GM21360 (cell line): Measurements from ENCODE around the gene FNDC3B.

Experiments
- ATAC-seq: cut with Tn5 transposase; IDR thresholded peaks from one replicate; pipeline ENCODE4 v1.9.1; 2021; ENCODE audit warnings: mild to moderate bottlenecking, moderate library complexity; ENCODE audit not compliant: unreplicated experiment

The FNDC3B gene

DNA sequence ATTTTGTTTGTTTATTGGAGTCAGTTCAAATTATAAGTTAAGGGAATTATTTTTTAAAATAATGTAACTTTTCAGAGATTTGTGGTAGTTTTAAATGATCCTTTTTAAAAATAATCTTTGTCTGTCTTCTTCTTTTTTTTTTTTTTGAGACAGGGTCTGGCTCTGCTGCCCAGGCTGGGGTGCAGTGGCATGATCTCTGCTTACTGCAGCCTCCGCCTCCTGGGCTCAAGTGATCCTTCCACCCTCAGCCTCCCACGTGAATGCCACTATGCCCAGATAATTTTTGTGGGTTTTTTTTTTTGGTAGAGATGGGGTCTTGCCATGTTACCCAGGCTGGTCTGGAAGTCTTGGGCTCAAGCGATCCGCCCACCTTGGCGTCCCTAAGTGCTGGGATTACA is 12.6 kb downstream of the FNDC3B start:
- no peak for ATAC-seq

- no peak for ATAC-seq
These were observed 13.0 kb downstream of the FNDC3B start for GRCh38 chr3:172052405-172052804.

DNA sequence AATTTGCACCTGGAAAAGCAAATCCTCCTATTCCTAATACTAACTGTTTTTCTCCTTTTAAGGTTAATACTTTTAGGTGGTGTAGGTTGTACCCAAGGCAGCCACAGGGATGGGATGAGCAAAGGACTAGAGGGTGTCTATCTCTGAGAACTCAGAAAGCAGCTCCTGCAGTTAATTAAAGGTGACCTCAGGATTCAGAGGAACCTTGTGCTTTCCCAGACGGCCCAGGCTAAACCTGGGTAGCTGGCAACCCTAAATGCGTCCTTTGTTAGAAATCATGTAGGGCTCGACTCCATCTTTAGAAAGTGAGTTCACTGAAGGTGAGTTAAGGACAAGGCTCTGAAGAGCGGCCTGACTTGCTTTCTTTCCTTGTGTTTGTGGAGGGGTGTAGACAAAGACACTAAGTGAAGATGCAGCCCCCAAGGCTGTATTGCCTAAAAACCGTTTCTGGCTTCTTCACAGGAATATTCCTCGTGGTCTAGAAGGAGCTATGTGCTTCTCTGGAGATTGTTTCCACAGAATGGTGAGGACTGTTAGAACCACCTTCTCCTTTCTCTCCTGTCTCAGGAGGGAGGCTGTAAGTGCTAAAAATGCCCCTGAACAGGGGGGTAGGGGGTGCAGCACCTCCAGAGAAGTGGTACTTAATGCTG is 14.9 kb downstream of the FNDC3B start:
- no peak for ATAC-seq

DNA sequence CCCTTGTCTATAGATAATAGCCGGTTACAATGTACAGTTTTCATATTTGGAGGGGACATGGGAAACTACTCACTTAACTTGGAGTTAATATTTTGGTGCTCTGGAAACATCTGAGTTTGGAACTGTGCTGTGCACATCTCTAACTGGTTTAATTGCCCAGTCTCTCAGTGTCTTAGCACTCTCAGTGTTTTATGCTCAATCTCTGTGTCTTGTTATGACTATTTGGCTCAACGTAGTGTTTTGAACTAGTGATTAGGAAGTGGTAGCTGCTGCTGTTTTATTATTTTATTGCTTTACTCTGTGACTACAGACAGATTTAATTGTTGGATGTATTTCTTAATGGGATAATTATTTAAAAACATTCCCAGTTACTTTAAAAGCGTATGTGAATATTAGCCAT is 17.0 kb downstream of the FNDC3B start:
- no peak for ATAC-seq

GRCh38 chr3:172057059-172057458 is 17.7 kb downstream of the FNDC3B start:
- ATAC-seq = no peak

DNA sequence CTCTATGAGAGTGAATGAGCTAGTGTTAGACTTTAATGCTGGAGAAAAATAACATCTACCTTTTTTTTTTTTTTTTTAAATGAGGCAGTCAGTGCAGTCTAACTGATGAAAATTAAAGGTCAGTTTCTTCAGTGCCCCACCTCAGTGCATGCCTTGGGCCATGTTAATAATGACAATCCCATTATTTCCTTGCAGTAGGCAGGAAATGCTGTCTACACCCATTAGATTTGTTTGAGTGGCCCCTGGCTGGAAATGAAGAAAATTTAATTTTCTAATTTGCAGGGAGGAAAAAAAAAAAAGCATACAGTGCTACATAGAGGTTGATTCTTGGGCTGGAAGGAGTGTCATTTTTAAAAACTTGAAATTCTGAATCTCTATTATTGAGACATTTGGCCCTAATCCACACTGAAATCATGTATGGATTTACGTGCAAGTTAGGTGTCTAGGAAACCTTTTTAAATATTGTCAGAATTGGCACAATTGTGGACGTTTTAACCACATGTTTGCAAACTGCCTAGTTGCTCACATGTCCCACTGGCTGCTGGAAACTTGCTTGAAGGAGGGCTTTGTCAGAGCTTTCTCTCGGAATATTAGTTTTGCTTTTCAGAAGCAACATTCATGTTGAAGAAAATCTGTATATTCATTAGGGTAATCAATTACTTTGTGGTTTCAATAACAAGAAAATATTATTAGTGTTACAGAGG is 18.4 kb downstream of the FNDC3B start:
- no peak for ATAC-seq

DNA sequence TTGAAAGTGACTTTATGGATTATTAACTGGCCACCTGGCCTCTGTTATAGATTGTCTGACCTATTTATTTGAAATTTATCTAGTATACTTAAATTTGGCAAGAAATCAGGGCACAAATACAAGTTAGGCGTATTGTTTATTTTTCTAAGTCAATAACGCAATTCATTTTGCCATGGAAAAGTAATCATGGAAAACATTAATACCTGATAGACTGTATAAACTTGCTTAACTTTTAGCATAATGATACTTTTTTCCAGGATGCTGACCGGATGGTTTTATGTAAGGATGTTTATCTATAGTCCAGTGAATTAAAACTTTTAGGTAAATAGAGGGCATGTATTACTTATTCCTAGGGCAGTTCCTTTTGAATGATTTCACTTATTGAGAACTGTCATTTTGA is 20.2 kb downstream of the FNDC3B start:
- ATAC-seq = no peak

DNA sequence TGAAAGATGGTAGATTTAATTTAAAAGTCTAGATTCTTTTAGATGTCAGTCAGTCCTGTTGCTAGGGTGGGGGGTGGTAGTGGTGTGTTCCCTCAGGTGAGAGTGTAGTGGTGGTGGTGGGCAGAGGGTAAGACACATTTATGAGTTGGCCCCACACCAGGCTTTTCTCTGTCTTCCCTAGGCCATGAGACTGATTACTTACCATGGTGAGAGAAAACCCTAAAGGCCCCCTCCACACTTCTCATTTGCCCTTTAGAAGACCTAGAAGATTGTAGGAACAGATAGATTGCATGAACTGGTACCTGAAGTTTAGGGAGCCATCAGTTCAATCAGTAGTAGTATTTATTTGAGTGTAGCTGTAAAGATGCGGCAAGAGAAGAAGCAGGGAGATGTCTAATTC is 20.9 kb downstream of the FNDC3B start:
- no peak for ATAC-seq

- ATAC-seq = peak; percentile 94
These were observed 22.4 kb downstream of the FNDC3B start for GRCh38 chr3:172061724-172062184.

DNA sequence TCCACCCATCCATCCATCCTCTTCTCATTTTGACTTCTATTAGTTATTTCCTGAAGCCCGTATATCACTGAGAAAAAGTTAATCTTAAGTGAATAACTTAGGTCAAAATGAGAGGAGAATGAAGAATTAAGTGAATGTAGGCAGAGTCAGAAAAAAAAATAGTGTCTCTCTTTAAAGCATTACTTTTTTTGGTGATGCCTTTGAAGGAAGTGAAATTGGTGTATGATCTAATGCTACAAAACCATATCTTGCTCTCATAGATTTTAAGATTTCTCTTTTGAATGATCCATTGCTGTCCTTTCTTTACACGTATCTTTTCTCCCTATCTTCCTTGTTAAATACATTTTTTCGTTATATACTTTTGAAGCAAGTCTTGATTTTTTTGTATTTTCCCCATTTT is 23.4 kb downstream of the FNDC3B start:
- ATAC-seq = no peak

- no peak for ATAC-seq
These were observed 24.4 kb downstream of the FNDC3B start for GRCh38 chr3:172063456-172064432.

DNA sequence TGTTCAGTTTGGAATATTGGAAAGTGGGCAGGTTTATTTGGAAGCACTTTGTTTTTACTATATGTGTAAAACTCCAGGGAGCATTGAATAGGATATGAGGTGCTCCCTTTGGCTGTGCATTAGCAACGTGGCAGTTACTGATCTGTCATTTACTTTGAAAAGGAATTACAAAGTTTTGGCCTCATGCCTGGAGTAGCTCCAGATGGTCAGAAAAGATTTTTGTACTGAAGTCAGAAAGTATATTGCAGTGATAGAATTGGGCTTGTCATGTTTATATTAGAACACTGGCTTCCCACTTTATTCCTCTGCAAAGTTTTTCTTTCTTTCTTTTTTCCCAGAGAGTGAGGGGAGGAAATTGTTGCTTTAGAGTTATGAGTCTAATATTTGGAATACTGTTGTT is 26.1 kb downstream of the FNDC3B start:
- no peak for ATAC-seq

DNA sequence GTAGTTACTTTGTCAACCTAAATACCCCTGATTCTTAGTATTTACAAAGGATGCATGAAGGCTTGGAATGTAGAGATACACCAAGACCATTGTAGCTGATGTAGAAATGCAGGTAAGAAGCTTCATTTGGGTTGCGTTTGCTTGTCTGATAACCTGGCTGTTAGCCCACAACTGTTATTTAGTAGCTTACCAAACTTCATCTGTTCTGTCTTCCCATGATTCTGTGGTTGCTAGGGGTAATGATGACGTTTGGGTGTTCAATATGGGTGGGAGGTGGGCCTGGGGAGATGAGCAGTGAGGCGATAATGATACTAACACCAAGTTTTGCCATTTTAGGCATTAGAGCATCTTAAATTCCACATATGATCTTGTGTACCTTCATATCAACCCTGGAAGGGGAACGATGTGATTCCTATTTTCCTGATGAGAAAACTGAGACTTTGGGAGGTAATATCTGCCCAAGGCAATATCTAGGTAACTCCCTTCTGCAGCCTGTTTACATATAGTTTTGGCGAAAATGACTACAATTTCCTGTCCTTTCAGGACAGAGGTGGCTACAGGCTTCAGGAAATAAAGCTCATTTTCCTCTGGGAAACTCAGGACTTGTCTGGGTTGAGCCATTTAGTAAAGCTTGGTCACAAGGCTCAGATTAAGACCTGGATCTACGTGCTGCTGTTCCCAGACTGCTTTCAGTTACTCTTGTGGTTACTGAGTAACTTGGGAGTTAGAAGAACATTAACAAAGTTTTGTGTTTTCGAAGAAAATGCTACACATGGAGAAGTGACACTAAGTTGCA is 26.8 kb downstream of the FNDC3B start:
- ATAC-seq = no peak

GRCh38 chr3:172066880-172067796 is 27.8 kb downstream of the FNDC3B start:
- no peak for ATAC-seq

DNA sequence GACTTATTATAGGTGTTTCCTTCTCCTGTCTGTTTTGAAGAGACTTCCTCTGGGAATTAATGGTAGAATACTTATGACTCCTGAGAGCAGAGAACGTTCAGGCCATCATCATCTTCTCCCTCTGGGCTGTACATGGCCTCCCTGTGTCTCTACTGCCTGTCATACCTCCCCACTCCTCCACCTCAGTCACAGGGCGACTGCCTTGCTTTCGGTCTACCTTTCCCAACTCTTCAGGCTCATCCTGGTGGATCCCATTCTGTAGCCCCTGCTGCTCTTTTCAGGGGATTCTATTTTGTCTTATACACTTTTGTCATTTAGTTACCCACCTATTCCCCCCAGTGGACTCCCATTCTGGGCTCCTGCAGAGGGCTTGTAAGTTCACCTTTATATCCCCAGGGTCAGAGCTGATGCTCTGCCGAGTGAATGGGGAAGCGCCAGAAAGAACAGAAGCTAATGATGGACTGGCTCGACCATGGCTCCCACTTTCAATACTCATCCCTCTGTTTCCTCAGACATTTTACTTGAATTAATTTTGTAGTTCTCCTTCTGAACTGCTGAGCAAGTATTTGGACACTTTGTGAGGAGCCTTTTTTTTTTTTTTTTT is 28.6 kb downstream of the FNDC3B start:
- ATAC-seq = no peak

- ATAC-seq = no peak
These were observed 29.6 kb downstream of the FNDC3B start for GRCh38 chr3:172068977-172069376.

- ATAC-seq = no peak
These were observed 30.1 kb downstream of the FNDC3B start for GRCh38 chr3:172069478-172069877.

DNA sequence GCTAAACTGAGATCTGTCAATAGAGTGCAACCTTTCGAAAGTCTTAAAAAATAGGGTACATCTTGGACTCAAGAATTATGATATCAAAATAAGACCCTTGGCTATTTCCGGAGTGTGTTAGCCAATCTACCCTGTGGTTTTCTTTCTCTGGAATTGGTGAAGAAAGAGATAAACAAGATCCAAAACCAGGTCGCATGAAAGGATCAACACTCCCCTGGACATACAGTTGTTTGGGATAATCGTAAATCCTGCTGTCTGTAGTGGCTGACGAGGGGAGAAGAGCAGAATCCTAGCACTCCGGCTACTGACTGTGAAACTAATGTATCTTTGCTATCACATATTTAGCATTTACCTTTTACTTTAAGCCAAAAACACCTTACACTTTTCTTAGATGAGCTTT is 30.9 kb downstream of the FNDC3B start:
- ATAC-seq = no peak

DNA sequence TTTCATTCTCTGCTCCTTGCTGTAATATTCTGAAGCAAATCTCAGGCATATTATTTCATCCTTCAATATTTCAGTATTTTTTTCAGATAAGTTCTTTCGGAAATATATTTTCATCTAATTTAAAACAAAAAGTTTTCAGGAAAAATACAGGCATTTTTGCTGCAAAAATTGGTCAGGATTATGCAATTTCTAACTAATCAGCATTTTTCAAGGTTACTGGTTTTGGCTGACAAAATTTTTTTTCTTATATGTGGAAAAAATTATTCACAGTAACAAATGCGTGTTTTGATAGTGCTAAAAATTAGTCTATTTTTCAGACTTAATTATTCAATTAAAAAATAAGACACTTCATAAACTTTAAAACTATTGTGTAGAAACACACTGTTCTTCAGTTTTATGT is 31.4 kb downstream of the FNDC3B start:
- ATAC-seq = no peak
